KMS-11 (cell line): ENCODE results near the gene RWDD3.

Experiments used
- H2AFZ ChIP-seq: fragments of 200-600 bp; sonication (generic); 2 replicates; pipeline ENCODE4 v1.6.1; 2016; ENCODE audit warnings: antibody characterized with exemption, mixed run types, low read depth
- H3K27ac ChIP-seq: fragments of 200-600 bp; sonication (generic); 2 replicates; pipeline ENCODE4 v1.6.1; 2016; ENCODE audit warnings: mild to moderate bottlenecking, mixed run types
- H3K27me3 ChIP-seq: fragments of 200-600 bp; sonication (generic); 2 replicates; pipeline ENCODE4 v1.6.1; 2017; ENCODE audit warnings: mild to moderate bottlenecking, low read depth, mixed run types, moderate library complexity; ENCODE audit not compliant: insufficient read depth
- H3K36me3 ChIP-seq: fragments of 200-600 bp; sonication (generic); 2 replicates; pipeline ENCODE4 v1.6.1; 2017; ENCODE audit warnings: mild to moderate bottlenecking, mixed run types; ENCODE audit not compliant: insufficient read depth
- H3K4me1 ChIP-seq: fragments of 200-600 bp; sonication (generic); 2 replicates; pipeline ENCODE4 v1.6.1; 2016; ENCODE audit warnings: mild to moderate bottlenecking, low read depth, mixed run types; ENCODE audit not compliant: poor library complexity, severe bottlenecking
- H3K4me2 ChIP-seq: fragments of 200-600 bp; sonication (generic); 2 replicates; pipeline ENCODE4 v1.7.0; 2016; ENCODE audit warnings: mild to moderate bottlenecking, mixed run types
- H3K4me3 ChIP-seq: fragments of 200-600 bp; sonication (generic); IDR thresholded peaks from 2 replicates; pipeline ENCODE4 v1.6.1; 2017; ENCODE audit warnings: low read depth, low read length, mixed read lengths; ENCODE audit not compliant: insufficient read depth
- H3K79me2 ChIP-seq: fragments of 200-600 bp; sonication (generic); 2 replicates; pipeline ENCODE4 v1.6.1; 2016; ENCODE audit warnings: low read depth, mixed run types; ENCODE audit not compliant: insufficient read depth
- H3K9ac ChIP-seq: fragments of 200-600 bp; sonication (generic); 2 replicates; pipeline ENCODE4 v1.6.1; 2016; ENCODE audit warnings: mild to moderate bottlenecking, mixed run types
- H4K20me1 ChIP-seq: fragments of 200-600 bp; sonication (generic); 2 replicates; pipeline ENCODE4 v1.6.1; 2016; ENCODE audit warnings: mild to moderate bottlenecking, mixed run types; ENCODE audit not compliant: insufficient read depth
- TF ChIP-seq, protein P1 (sequence below): fragments of 200-600 bp; sonication (generic); conservative IDR thresholded peaks from 2 replicates; pipeline ENCODE4 v1.6.1; 2017; ENCODE audit warnings: low read depth, mild to moderate bottlenecking, antibody characterized with exemption, low read length, moderate library complexity, mixed read lengths

Gene RWDD3

GRCh38 chr1:95246511-95246910 is 12.5 kb downstream of the RWDD3 start:
- Histone ChIP-seq H3K4me3 (no peak overlapping the region), H3K27ac (no peak overlapping the region), H2AFZ (no peak overlapping the region), H3K9ac (no peak overlapping the region), H3K4me2 (no peak overlapping the region), H3K4me1 (no peaks in the 10 kb centered on the region), H4K20me1 (no peaks in the 10 kb centered on the region), H3K79me2 (no peaks in the 10 kb centered on the region), H3K27me3 (no peaks in the 10 kb centered on the region), H3K36me3 (no peaks in the 10 kb centered on the region)
- TF ChIP-seq, protein P1, sequence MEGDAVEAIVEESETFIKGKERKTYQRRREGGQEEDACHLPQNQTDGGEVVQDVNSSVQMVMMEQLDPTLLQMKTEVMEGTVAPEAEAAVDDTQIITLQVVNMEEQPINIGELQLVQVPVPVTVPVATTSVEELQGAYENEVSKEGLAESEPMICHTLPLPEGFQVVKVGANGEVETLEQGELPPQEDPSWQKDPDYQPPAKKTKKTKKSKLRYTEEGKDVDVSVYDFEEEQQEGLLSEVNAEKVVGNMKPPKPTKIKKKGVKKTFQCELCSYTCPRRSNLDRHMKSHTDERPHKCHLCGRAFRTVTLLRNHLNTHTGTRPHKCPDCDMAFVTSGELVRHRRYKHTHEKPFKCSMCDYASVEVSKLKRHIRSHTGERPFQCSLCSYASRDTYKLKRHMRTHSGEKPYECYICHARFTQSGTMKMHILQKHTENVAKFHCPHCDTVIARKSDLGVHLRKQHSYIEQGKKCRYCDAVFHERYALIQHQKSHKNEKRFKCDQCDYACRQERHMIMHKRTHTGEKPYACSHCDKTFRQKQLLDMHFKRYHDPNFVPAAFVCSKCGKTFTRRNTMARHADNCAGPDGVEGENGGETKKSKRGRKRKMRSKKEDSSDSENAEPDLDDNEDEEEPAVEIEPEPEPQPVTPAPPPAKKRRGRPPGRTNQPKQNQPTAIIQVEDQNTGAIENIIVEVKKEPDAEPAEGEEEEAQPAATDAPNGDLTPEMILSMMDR, result no peak

DNA sequence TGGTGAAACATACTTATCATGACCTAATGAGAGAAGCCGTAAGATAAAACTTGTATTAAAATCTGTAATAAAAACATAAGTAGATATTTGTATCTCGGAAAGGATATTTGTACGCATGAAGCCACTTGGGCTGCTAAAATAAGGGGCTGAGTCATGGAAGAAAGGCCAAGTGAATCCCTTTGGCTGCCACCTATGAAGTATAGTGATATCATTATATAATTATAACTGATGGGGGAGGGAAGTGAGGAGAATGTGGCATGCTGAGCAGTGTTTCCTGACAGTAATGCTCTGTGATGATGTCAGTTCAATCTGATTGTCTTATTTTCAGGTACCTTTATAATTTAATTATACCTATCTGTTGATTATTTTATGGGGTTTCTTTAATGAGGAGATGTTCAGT is 13.6 kb downstream of the RWDD3 start:
- H3K27ac ChIP-seq, result no peak overlapping the region
- H3K27me3 ChIP-seq, result no peaks in the 10 kb centered on the region
- no peaks in the 10 kb centered on the region for H3K79me2 ChIP-seq
- H3K4me2 ChIP-seq, result no peak overlapping the region
- H4K20me1 ChIP-seq, result no peaks in the 10 kb centered on the region
- no peaks in the 10 kb centered on the region for H3K4me1 ChIP-seq
- TF ChIP-seq, protein P1, result no peak
- H2AFZ ChIP-seq, result no peak overlapping the region
- H3K9ac ChIP-seq, result no peak overlapping the region
- H3K4me3 ChIP-seq, result no peak overlapping the region
- H3K36me3 ChIP-seq, result no peaks in the 10 kb centered on the region

DNA sequence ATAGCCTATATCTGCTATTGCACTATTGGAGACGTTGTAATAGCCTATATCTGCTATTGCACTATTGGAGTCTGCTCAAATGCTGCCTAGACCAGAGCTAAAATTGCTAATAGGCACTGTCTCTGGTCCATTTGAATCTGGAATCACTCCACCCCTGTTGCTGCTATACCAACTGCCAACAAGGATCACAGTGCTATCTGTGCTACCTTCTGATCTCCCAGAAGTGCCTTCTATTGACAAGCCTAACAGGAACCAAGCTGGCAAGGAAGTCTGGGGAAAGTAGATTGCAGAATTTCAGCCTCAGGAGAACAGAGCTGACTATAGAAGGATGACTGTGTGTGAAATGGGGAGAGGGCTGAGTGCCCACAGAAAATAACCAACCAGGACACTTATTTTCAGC is 15.9 kb downstream of the RWDD3 start:
- H3K36me3 ChIP-seq, result no peaks in the 10 kb centered on the region
- H3K27me3 ChIP-seq, result no peaks in the 10 kb centered on the region
- H3K27ac ChIP-seq, result no peak overlapping the region
- no peaks in the 10 kb centered on the region for H4K20me1 ChIP-seq
- TF ChIP-seq, protein P1, result no peak
- H3K4me1 ChIP-seq, result no peaks in the 10 kb centered on the region
- H2AFZ ChIP-seq, result no peak overlapping the region
- no peak overlapping the region for H3K4me3 ChIP-seq
- H3K79me2 ChIP-seq, result no peaks in the 10 kb centered on the region
- no peak overlapping the region for H3K4me2 ChIP-seq
- no peak overlapping the region for H3K9ac ChIP-seq

- Histone ChIP-seq H3K4me3 (no peak overlapping the region), H3K4me2 (no peak overlapping the region), H3K27ac (no peak overlapping the region), H3K27me3 (no peaks in the 10 kb centered on the region), H4K20me1 (no peaks in the 10 kb centered on the region), H3K79me2 (no peaks in the 10 kb centered on the region), H3K4me1 (no peaks in the 10 kb centered on the region), H3K36me3 (no peaks in the 10 kb centered on the region), H3K9ac (no peak overlapping the region), H2AFZ (no peak overlapping the region)
- TF ChIP-seq, protein P1, result no peak
Measured at GRCh38 chr1:95252422-95252821, 18.4 kb downstream of the RWDD3 start.

DNA sequence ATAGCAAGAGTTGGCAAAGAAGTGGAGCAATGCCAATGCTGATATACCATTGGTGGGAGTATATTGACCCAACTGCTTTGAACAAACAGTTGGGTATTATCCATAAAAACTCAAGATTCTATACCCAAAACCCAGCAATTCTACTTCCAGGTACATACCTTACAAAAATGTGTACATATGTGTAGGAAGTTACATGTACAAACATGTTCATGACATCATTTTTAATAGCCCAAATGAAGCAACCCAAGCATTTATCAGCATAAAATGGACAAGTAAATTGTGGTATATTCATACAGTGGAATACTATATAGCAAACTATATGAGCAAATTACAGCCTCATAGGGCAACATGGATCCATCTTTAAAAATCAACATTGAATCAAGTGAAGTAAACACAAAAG is 20.9 kb downstream of the RWDD3 start:
- Histone ChIP-seq H3K4me3 (no peak overlapping the region), H4K20me1 (no peaks in the 10 kb centered on the region), H3K4me1 (no peaks in the 10 kb centered on the region), H3K4me2 (no peak overlapping the region), H3K36me3 (no peaks in the 10 kb centered on the region), H3K27ac (no peak overlapping the region), H2AFZ (no peak overlapping the region), H3K79me2 (no peaks in the 10 kb centered on the region), H3K9ac (no peak overlapping the region), H3K27me3 (no peaks in the 10 kb centered on the region)
- TF ChIP-seq, protein P1, result no peak
